NCI-H1436 treated with DMSO at 0.1 percent for 48 hours (cell line): ENCODE measurements around the gene PARP15.
"Not testable (repeated sequence)": the region's sequence is repeated elsewhere in the genome, so short reads cannot be mapped to it uniquely, and the experiment has no call there.

ENCODE experiments used
- DNase-seq: peaks from one replicate; lab custom pipeline; 2025; lab: John Stamatoyannopoulos, UW

Gene PARP15

GRCh38 chr3:122618614-122619013 is 41.2 kb downstream of the PARP15 start:
- no peak for DNase-seq

DNA sequence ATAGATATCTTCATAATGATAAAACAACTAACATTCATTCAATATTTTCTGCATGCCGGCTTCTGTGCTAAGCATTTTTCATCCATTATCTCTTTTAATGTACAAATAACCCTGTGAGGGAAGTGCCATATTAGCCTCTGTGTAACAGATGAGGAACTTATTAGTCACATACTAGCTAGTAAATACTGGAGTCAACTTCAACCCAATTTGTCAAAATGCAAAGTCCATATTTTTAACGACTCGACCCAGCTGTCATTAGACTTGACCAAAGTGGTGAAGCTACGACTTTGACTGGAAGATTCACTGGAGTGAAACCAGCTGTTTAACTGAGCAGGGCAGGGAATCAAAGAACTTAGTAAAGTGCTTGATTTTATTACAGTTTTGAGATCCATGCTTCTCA is 41.6 kb downstream of the PARP15 start:
- DNase-seq = no peak

GRCh38 chr3:122620399-122620798 is 42.9 kb downstream of the PARP15 start:
- DNase-seq = no peak

- no peak for DNase-seq
Observed at GRCh38 chr3:122621112-122621511, 43.7 kb downstream of the PARP15 start.

- no peak for DNase-seq
Observed at GRCh38 chr3:122623031-122623829, 45.8 kb downstream of the PARP15 start.

DNA sequence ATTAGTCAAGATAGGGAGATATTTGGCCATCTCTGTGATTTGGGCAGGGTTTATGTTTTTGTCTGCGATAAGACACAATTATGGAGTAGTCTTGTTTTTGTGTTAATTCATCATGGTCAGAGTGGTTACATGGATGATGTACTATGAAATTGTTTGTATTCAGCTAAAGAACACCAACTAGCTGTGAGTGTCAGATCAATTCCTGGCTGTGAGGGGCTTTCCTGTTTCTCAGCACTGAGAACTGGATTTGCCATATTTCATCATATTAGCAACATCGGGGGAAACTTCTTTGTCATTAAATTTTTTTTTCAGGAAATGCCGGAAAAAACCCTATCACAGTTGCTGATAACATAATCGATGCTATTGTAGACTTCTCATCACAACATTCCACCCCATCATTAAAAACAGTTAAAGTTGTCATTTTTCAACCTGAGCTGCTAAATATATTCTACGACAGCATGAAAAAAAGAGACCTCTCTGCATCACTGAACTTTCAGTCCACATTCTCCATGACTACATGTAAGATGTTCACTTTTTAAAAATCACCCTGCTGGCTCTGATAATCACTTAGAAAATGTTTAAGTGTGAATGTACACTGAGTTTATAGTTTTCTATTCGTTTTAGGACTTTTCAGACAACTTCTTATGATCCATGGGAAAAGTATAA is 49.2 kb downstream of the PARP15 start:
- no peak for DNase-seq

DNA sequence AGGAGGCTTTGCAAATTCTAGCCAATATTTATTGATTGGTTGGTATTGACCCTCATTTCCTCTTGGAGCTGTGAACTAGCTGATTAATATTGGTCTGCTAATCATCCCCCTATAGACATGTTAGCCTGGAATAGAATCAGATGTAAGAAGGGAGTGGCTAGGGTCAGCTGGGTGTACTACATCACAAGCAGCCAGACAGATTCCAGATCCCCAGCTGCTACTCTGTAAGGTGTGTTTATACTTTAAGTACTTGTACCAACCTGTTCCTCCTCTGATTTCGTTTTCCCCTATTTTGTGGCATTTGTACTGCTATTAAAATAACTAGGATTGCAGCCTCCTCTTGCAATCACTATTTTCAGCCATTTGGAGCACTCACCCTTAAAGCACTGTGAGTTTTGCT is 49.9 kb downstream of the PARP15 start:
- no peak for DNase-seq

DNA sequence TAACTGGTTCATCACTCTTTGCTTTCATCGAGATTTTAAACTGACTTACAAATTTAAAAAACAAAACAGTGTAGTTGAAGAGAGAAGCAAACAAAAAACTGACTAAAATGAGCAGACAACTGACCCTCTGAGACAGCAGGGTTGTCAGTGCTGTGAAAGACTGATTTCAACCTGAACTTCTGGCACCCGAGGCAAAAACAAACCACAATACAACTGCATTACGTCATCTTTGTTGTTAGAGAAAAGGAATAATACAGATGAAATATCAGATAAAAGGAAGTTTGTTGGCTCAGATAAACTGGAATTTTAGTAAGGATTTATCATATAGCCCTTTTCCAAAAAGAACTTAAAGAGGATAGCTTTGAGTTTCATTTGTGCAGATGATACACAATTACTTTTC is 51.1 kb downstream of the PARP15 start:
- DNase-seq = no peak

GRCh38 chr3:122629763-122630162 is 52.3 kb downstream of the PARP15 start:
- DNase-seq = no peak

- DNase-seq = no peak
Observed at GRCh38 chr3:122635789-122636188, 58.3 kb downstream of the PARP15 start.

GRCh38 chr3:122636697-122637096 is 59.2 kb downstream of the PARP15 start:
- DNase-seq = no peak

DNA sequence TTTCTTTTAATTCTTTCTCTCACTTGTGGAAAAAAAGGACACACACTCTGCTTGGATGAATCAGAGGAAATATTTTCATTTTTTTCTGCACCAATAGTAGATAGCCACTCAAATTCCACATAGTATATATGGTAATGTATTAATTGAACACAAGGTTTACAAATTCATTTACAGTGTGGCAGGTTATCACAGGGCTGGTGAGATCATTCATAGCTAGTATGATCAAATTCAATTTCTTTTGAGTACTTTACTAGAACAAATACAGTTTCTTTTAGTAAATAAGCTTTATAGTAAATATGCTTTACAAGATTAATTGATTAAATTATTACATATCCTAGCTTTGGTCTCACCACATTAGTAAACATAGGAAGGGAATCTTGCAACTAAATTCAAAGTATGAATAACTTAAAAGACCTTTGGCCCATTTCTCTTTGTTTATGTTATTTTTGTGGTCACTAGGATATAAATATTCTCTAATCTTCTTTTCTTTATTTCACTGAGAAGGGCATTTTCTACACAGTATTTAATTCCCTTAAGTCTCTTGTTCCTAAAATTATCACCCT is 63.1 kb downstream of the PARP15 start:
- no peak for DNase-seq

GRCh38 chr3:122642935-122643334 is 65.5 kb downstream of the PARP15 start:
- no peak for DNase-seq

GRCh38 chr3:122646146-122646988 is 68.9 kb downstream of the PARP15 start:
- no peak for DNase-seq

DNA sequence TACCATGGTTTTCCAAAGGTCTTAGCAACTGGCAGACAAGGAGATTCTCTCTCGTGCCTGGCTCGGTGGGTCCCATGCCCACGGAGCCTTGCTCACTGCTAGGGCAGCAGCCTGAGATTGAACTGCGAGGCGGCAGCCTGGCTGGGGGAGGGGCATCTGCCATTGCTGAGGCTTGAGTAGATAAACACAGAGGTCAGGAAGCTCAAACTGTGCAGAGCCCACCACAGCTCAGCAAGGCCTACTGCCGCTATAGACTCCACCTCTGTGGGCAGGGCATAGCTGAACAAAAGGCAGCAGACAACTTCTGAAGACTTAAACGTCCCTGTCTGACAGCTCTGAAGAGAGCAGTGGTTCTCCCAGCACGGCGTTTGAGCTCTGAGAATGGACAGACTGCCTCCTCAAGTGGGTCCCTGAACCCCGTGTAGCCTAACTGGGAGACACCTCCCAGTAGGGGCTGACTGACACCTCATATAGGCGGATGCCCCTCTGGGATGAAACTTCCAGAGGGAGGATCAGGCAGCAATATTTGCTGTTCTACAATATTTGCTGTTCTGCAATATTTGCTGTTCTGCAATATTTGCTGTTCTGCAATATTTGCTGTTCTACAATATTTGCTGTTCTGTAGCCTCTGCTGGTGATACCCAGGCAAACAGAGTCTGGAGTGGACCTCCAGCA is 73.9 kb downstream of the PARP15 start:
- not testable (repeated sequence) for DNase-seq

DNA sequence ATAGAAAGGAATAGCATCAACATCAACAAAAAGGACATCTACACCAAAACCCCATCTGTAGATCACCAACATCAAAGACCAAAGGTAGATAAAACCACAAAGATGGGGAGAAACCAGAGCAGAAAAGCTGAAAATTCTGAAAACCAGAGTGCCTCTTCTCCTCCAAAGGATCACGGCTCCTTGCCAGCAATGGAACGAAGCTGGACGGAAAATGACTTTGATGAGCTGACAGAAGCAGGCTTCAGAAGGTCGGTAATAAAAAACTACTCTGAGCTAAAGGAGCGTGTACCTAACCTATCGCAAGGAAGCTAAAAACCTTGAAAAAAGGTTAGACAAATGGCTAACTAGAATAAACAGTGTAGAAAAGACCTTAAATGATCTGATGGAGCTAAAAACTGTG is 74.5 kb downstream of the PARP15 start:
- DNase-seq = not testable (repeated sequence)

DNA sequence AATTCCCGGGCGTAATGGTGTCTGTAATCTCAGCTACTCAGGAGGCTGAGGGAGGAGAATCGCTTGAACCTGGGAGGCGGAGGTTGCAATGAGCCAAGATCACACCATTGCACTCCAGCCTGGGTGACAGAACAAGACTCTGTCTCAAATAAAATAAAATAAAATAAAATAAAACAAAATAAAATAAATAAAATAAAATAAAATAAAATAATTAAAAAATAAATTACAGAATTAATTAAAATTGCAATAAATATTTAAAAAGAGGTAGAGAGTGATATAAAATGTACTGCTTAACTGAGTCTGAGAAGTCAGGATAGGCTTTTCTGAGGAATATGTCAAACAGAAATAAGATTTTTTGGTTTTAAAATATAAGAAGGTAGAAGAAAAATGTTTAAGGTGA is 80.9 kb downstream of the PARP15 start:
- DNase-seq = not testable (repeated sequence)

GRCh38 chr3:122660297-122660974 is 83.0 kb downstream of the PARP15 start:
- DNase-seq = no peak

DNA sequence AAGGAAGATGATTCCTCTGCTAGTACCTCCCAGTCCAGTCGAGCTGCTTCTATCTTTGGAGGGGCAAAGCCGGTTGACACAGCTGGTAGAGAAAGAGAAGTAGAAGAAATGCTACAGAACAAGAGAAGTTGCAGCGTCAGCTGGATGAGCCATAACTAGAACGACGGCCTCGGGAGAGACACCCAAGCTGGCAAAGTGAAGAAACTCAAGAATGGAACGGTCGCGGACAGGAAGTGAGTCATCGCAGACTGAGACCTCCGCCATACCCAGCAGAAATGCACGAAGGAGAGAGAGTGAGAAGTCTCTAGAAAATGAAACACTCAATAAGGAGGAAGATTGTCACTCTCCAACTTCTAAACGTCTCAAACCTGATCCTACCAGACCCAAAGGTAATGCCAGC is 84.2 kb downstream of the PARP15 start:
- DNase-seq = no peak

DNA sequence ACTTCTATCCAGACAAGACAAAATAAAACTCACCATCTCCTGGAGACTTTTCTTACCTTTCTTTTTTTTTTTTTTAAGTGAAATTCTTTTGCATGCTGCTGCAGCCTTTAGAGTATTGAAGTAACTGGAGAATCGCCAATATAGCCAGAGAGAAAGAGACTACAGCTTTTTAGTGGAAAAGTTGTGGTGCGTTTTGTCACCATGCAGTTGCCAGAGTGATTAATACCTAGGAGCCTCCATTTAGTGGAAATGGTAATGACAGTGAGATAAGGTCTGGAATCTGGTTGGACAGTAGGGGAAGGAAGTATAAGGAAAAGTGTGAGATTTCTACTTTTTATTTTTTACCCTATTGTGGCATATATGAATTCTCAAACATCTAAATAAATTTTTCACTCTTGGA is 85.1 kb downstream of the PARP15 start:
- no peak for DNase-seq

DNA sequence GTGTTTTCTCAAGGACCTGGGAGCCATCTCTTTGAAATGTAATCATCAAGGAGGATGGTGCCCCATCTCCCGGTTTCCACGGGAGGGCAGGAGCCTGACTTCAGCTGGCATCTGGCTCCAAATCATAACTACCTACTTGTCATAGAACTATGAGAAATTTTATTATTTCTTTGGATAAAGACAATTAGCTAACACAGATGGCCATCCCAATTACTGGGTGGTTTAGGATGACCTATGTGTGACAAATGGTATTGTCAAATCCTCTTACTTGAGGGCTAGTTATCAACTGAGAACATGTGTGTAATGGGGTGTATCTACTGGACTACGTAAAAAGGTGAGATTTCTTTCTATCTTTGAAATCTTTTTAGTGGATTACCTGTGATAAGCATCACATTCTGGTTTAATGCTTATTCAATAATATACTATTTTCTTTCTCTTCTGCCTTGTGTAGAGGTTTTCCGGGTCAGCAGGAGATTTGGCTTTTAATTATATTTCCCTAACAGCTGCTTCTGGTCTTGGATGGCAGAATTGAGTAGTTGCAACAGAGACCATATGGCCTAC is 87.9 kb downstream of the PARP15 start:
- no peak for DNase-seq
